Stimulated activated CD8-positive, alpha-beta memory T cell treated with anti-CD3 and anti-CD28 coated beads, Interleukin-2, amount 100 ng/mL, for 1 hour (primary cell): ENCODE data around the gene TMOD2.

ENCODE experiments used
- DNase-seq, 2 donors: peaks; one replicate each; pipeline ENCODE4 v3.0.0-alpha.2; 2020; ENCODE audit warnings: low read depth in 2 of 2

Gene TMOD2

GRCh38 chr15:51855612-51856011 is 104.2 kb downstream of the TMOD2 start:
- no peak for DNase-seq

GRCh38 chr15:51856714-51857380 is 105.5 kb downstream of the TMOD2 start:
- DNase-seq, result no peak

- peak; percentile 21 to 32 for DNase-seq
These were observed 110.4 kb downstream of the TMOD2 start for GRCh38 chr15:51861557-51862359.

GRCh38 chr15:51863131-51863530 is 111.7 kb downstream of the TMOD2 start:
- DNase-seq, result no peak

- no peak for DNase-seq
These were observed 113.1 kb downstream of the TMOD2 start for GRCh38 chr15:51864408-51865056.

- DNase-seq, result no peak
These were observed 113.9 kb downstream of the TMOD2 start for GRCh38 chr15:51865317-51865716.
